Measurements from ENCODE around the gene SCG5.

Gene SCG5

GRCh38 chr15:32668942-32669341 lies 27.4 kb downstream of the SCG5 start:
- H3K36me3 ChIP-seq: peaks cover 0 to 23% (median 3%) of the 10 kb centered on the region in 11 experiments; a peak in 8 of 22 replicates
- no peak overlapping the region for H3K9ac ChIP-seq
- 0 out of 22 replicates have a peak, but pooled peaks cover 0 to 4% (median 0%) of the 10 kb centered on the region in 11 experiments for H4K20me1 ChIP-seq
- no peak overlapping the region for H3K27ac ChIP-seq
- TF ChIP-seq Cebpa-rat (IDR thresholded peaks at IDR 0.05): no peak
- no peaks in the 10 kb centered on the region for H3K9me3 ChIP-seq (replicated peaks in 1 of 11)
- peaks cover 15 to 47% (median 36%) of the 10 kb centered on the region in 10 experiments for H3K4me1 ChIP-seq
- H3K4me3 ChIP-seq: no peak overlapping the region
- peak overlapping the region in 4 of 11 experiments; percentile 11 to 98 (median 90); a peak in 6 of 22 replicates for H3K4me2 ChIP-seq
- peaks cover 0 to 8% (median 0%) of the 10 kb centered on the region in 11 experiments; a peak in 1 of 22 replicates for H3K27me3 ChIP-seq

GRCh38 chr15:32669896-32670611 lies 28.5 kb downstream of the SCG5 start:
- H3K4me2 ChIP-seq: peak overlapping the region in 8 of 11 experiments; percentile 5 to 98 (median 88); a peak in 12 of 22 replicates
- TF ChIP-seq Cebpa-rat (IDR thresholded peaks at IDR 0.05): no peak
- no peak overlapping the region for H3K9ac ChIP-seq
- peaks cover 0 to 16% (median 0%) of the 10 kb centered on the region in 11 experiments; a peak in 5 of 22 replicates for H3K36me3 ChIP-seq
- H3K27ac ChIP-seq: no peak overlapping the region
- 0 out of 22 replicates have a peak, but pooled peaks cover 0 to 4% (median 0%) of the 10 kb centered on the region in 11 experiments for H4K20me1 ChIP-seq
- peaks cover 15 to 47% (median 36%) of the 10 kb centered on the region in 10 experiments for H3K4me1 ChIP-seq
- H3K4me3 ChIP-seq: no peak overlapping the region
- no peaks in the 10 kb centered on the region for H3K9me3 ChIP-seq (replicated peaks in 1 of 11)
- H3K27me3 ChIP-seq: peaks cover 0 to 8% (median 0%) of the 10 kb centered on the region in 11 experiments; a peak in 1 of 22 replicates

GRCh38 chr15:32670623-32671022 lies 29.1 kb downstream of the SCG5 start:
- no peak for TF ChIP-seq Cebpa-rat (IDR thresholded peaks at IDR 0.05)
- Histone ChIP-seq H4K20me1 (0 out of 22 replicates have a peak, but pooled peaks cover 0 to 4% (median 0%) of the 10 kb centered on the region in 11 experiments), H3K9ac (no peak overlapping the region), H3K27ac (peak overlapping the region in 1 of 11 experiments; percentile 72; a peak in 1 of 22 replicates), H3K27me3 (peaks cover 0 to 8% (median 0%) of the 10 kb centered on the region in 11 experiments; a peak in 1 of 22 replicates), H3K36me3 (peaks cover 0 to 16% (median 0%) of the 10 kb centered on the region in 11 experiments; a peak in 5 of 22 replicates), H3K4me1 (peaks cover 15 to 47% (median 36%) of the 10 kb centered on the region in 10 experiments), H3K4me2 (peak overlapping the region in 8 of 11 experiments; percentile 84 to 98 (median 93); a peak in 13 of 22 replicates), H3K9me3 (replicated peaks in 1 of 11) (no peaks in the 10 kb centered on the region), H3K4me3 (no peak overlapping the region)

GRCh38 chr15:32671339-32672325 lies 30.1 kb downstream of the SCG5 start:
- Histone ChIP-seq H3K4me1 (peaks cover 15 to 47% (median 36%) of the 10 kb centered on the region in 10 experiments), H3K4me2 (peak overlapping the region; percentile 84 to 98 (median 94)), H3K9me3 (replicated peaks in 1 of 11) (no peaks in the 10 kb centered on the region), H3K36me3 (peaks cover 0 to 16% (median 0%) of the 10 kb centered on the region in 11 experiments; a peak in 5 of 22 replicates), H3K27ac (peak overlapping the region in 10 of 11 experiments; percentile 41 to 72 (median 64); a peak in 20 of 22 replicates), H4K20me1 (0 out of 22 replicates have a peak, but pooled peaks cover 0 to 4% (median 0%) of the 10 kb centered on the region in 11 experiments), H3K27me3 (peaks cover 0 to 8% (median 0%) of the 10 kb centered on the region in 11 experiments; a peak in 1 of 22 replicates), H3K9ac (peak overlapping the region in 10 of 11 experiments; percentile 48 to 73 (median 65); a peak in 20 of 22 replicates), H3K4me3 (peak overlapping the region; percentile 38 to 67 (median 52))
- no peak for TF ChIP-seq Cebpa-rat (IDR thresholded peaks at IDR 0.05)

GRCh38 chr15:32674681-32675080 lies 33.2 kb downstream of the SCG5 start:
- TF ChIP-seq Cebpa-rat (IDR thresholded peaks at IDR 0.05): no peak
- H3K4me3 ChIP-seq: no peak overlapping the region
- H3K27ac ChIP-seq: no peak overlapping the region
- no peak overlapping the region for H3K4me2 ChIP-seq
- 0 out of 22 replicates have a peak, but pooled peaks cover 0 to 4% (median 0%) of the 10 kb centered on the region in 11 experiments for H4K20me1 ChIP-seq
- H3K36me3 ChIP-seq: no peaks in the 10 kb centered on the region
- peaks cover 15 to 49% (median 38%) of the 10 kb centered on the region in 10 experiments for H3K4me1 ChIP-seq
- H3K9ac ChIP-seq: no peak overlapping the region
- H3K27me3 ChIP-seq: peaks cover 0 to 8% (median 0%) of the 10 kb centered on the region in 11 experiments; a peak in 1 of 22 replicates
- no peaks in the 10 kb centered on the region for H3K9me3 ChIP-seq (replicated peaks in 1 of 11)

GRCh38 chr15:32675466-32675865 lies 34.0 kb downstream of the SCG5 start:
- Histone ChIP-seq H3K4me2 (no peak overlapping the region), H3K27me3 (peaks cover 0 to 5% (median 0%) of the 10 kb centered on the region in 11 experiments; a peak in 1 of 22 replicates), H3K9ac (no peak overlapping the region), H3K27ac (no peak overlapping the region), H3K9me3 (replicated peaks in 1 of 11) (no peaks in the 10 kb centered on the region), H4K20me1 (0 out of 22 replicates have a peak, but pooled peaks cover 0 to 4% (median 0%) of the 10 kb centered on the region in 11 experiments), H3K4me1 (peaks cover 15 to 45% (median 30%) of the 10 kb centered on the region in 10 experiments), H3K36me3 (no peaks in the 10 kb centered on the region), H3K4me3 (no peak overlapping the region)
- TF ChIP-seq Cebpa-rat (IDR thresholded peaks at IDR 0.05): no peak

GRCh38 chr15:32676169-32676568 lies 34.7 kb downstream of the SCG5 start:
- no peaks in the 10 kb centered on the region for H3K9me3 ChIP-seq (replicated peaks in 1 of 11)
- TF ChIP-seq Cebpa-rat (IDR thresholded peaks at IDR 0.05): no peak

GRCh38 chr15:32677238-32677750 lies 35.8 kb downstream of the SCG5 start:
- no peak overlapping the region for H3K9ac ChIP-seq
- H3K9me3 ChIP-seq (replicated peaks in 1 of 11): no peaks in the 10 kb centered on the region
- no peak overlapping the region for H3K4me3 ChIP-seq
- no peak for TF ChIP-seq Cebpa-rat (IDR thresholded peaks at IDR 0.05)
- H4K20me1 ChIP-seq: 0 out of 22 replicates have a peak, but pooled peaks cover 0 to 2% (median 0%) of the 10 kb centered on the region in 11 experiments
- no peaks in the 10 kb centered on the region for H3K36me3 ChIP-seq
- no peak overlapping the region for H3K27ac ChIP-seq
- H3K4me1 ChIP-seq: peaks cover 6 to 27% (median 12%) of the 10 kb centered on the region in 10 experiments
- peaks cover 0 to 3% (median 0%) of the 10 kb centered on the region in 11 experiments; a peak in 1 of 22 replicates for H3K27me3 ChIP-seq
- H3K4me2 ChIP-seq: peak overlapping the region in 1 of 11 experiments; percentile 22; a peak in 1 of 22 replicates

More at GRCh38 chr15:32676169-32676568, 34.7 kb downstream of the SCG5 start:
- H4K20me1 ChIP-seq: 0 out of 22 replicates have a peak, but pooled peaks cover 0 to 4% (median 0%) of the 10 kb centered on the region in 11 experiments
- no peak overlapping the region for H3K4me2 ChIP-seq
- H3K27ac ChIP-seq: no peak overlapping the region
- H3K9ac ChIP-seq: no peak overlapping the region
- peaks cover 0 to 5% (median 0%) of the 10 kb centered on the region in 11 experiments; a peak in 1 of 22 replicates for H3K27me3 ChIP-seq
- no peak overlapping the region for H3K4me3 ChIP-seq
- H3K36me3 ChIP-seq: no peaks in the 10 kb centered on the region
- peaks cover 15 to 38% (median 23%) of the 10 kb centered on the region in 10 experiments for H3K4me1 ChIP-seq

Data from BLaER1 treated with 17β-estradiol and CSF1 and Interleukin-3, amounts not matched to agents 10 nM and 100 nM (cell line).